ENCODE measurements around the gene LLCFC1. TPM values are rescaled to one million over a fixed set of nuclear protein-coding genes. Genes with fewer than 3 reads are reported as not detected.

LLCFC1 gene
- polyA plus RNA-seq, 2 donors = not detected

DNA sequence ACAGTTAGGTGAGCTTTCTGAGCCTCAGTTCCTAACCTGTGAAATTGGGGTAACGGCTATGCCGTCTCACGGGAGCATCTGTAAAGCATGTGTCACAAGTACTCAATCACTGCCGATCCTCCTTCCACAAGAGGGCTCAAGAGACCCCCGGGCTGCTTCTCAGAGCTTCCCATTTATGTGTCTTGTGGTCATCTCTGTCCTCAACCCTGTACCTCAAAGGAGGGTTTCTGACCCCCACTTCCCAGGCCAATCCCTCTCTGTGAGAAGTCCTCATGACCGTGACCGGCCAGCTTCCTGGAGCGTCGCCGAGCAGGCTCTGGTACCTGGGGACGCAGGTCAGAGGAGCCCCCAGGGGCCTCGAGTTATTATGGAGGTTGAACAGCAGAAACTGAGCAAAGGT, 5.2 kb upstream of the LLCFC1 start:
- H3K27ac ChIP-seq (ENCODE audit: low read depth in 2 of 2, low read length in 1 of 2) = no peak overlapping the region
- 80 to 85% methylated on average over 12 of the region's 12 CpGs for WGBS, 2 donors
- H3K4me3 ChIP-seq (ENCODE audit: low read depth in 1 of 2, low read length in 2 of 2) = no peak overlapping the region

DNA sequence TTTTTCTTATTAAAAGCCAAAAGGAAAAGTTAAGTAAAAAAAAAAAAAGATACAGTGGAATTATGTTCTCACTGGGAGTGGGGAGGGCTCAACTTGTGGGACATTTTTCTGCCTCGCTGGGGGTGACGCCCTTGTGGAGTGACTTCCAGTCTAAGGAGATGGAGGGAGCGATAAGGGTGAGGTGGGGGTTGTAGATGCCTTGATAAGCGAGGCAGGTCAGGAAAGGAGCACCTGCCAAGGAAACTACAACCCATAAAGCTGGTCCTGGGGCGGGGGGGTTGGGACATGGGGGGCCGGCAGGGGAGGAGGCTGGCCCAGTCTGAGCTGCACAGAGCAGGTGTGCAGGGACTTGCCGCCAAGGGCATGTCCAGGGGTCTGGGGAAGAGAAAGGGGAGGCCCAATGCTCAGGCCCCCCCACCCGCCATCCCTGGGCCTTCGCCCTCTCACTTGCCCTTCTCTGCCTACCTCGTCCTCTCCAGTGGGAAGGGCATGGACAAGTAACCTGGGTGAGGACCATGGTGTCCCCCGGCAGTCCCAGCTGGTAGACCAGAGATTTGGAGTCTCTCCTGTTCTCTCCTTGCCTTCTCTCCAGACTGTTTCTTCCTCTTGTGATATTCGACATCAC, 3.2 kb upstream of the LLCFC1 start:
- Histone ChIP-seq H3K27ac (ENCODE audit: low read depth in 2 of 2, low read length in 1 of 2) (no peak overlapping the region), H3K4me3 (ENCODE audit: low read depth in 1 of 2, low read length in 2 of 2) (no peak overlapping the region), H3K9me3 (ENCODE audit: control insufficient read depth in 2 of 2, insufficient read depth in 1 of 2, low read depth in 1 of 2, low read length in 1 of 2) (no peaks in the 10 kb centered on the region), H3K36me3 (ENCODE audit: control insufficient read depth in 2 of 2, insufficient read depth in 2 of 2, low read length in 1 of 2) (no peaks in the 10 kb centered on the region), H3K4me1 (ENCODE audit: control insufficient read depth in 2 of 2, insufficient read depth in 2 of 2, low read length in 1 of 2) (peaks cover 0 to 2% of the 10 kb centered on the region in 2 donors), H3K27me3 (ENCODE audit: control insufficient read depth in 1 of 2, insufficient read depth in 2 of 2, low read length in 2 of 2) (no peaks in the 10 kb centered on the region)
- WGBS, 2 donors = 89% methylated on average over 10 to 12 of the region's 12 CpGs

More for the DNA sequence above, 5.2 kb upstream of the LLCFC1 start:
- Histone ChIP-seq H3K27me3 (ENCODE audit: control insufficient read depth in 1 of 2, insufficient read depth in 2 of 2, low read length in 2 of 2) (no peaks in the 10 kb centered on the region), H3K4me1 (ENCODE audit: control insufficient read depth in 2 of 2, insufficient read depth in 2 of 2, low read length in 1 of 2) (no peaks in the 10 kb centered on the region), H3K9me3 (ENCODE audit: control insufficient read depth in 2 of 2, insufficient read depth in 1 of 2, low read depth in 1 of 2, low read length in 1 of 2) (no peaks in the 10 kb centered on the region), H3K36me3 (ENCODE audit: control insufficient read depth in 2 of 2, insufficient read depth in 2 of 2, low read length in 1 of 2) (no peaks in the 10 kb centered on the region)

DNA sequence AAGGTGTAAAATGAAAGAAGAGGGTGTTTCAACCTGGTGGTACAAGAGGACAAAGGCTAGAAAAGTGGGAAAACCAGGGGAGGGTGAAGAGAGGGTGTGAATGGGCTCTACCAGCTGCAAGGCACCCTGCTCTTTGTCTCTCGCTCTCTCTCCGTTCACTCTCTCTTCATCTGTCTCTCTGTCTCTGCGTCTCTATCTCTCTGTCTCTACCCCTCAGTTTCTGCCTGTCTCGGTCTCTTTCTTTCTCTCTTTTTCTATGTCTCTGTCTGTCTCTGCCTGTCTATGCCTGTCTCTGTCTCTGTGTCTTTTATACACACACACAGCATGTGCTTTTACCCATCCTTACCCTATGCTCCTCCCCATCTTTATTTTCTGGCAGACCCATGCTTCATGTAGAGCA, 673 bp upstream of the LLCFC1 start:
- Histone ChIP-seq H3K27ac (ENCODE audit: low read depth in 2 of 2, low read length in 1 of 2) (no peak overlapping the region), H3K27me3 (ENCODE audit: control insufficient read depth in 1 of 2, insufficient read depth in 2 of 2, low read length in 2 of 2) (no peaks in the 10 kb centered on the region), H3K36me3 (ENCODE audit: control insufficient read depth in 2 of 2, insufficient read depth in 2 of 2, low read length in 1 of 2) (no peaks in the 10 kb centered on the region), H3K4me1 (ENCODE audit: control insufficient read depth in 2 of 2, insufficient read depth in 2 of 2, low read length in 1 of 2) (peaks cover 3 to 12% of the 10 kb centered on the region in 2 donors), H3K9me3 (ENCODE audit: control insufficient read depth in 2 of 2, insufficient read depth in 1 of 2, low read depth in 1 of 2, low read length in 1 of 2) (no peaks in the 10 kb centered on the region), H3K4me3 (ENCODE audit: low read depth in 1 of 2, low read length in 2 of 2) (no peak overlapping the region)
- 95% methylated on average over 4 of the region's 4 CpGs for WGBS, 2 donors

DNA sequence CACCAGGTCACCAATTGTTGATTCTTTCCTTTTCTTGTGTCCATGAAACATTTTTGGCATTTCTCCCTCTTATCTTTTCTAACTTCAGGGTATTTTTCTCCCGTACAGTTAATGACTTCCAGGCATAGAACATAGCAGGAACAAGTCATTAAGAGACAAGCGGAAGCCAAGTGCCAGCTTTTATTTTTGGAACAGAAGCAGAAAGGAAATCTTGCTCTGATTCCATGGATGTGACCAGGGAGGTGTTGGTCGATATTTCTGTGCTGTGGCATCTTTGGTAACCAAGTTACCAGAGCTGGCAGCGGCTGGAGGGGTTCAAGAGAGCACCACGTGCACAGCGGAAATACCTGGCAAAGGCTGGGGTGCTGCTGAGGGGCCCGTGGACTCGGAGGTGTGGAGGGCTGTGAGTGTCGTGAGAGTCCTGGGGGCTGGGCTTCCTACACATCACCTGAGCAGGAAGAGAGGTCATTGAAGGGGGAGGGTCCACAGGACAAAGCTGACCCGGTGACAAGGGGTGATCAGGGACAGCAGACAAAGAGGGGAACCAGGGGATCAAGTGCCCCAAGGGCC, 1.8 kb downstream of the LLCFC1 start:
- Histone ChIP-seq H3K9me3 (ENCODE audit: control insufficient read depth in 2 of 2, insufficient read depth in 1 of 2, low read depth in 1 of 2, low read length in 1 of 2) (no peaks in the 10 kb centered on the region), H3K4me3 (ENCODE audit: low read depth in 1 of 2, low read length in 2 of 2) (no peak overlapping the region), H3K27me3 (ENCODE audit: control insufficient read depth in 1 of 2, insufficient read depth in 2 of 2, low read length in 2 of 2) (no peaks in the 10 kb centered on the region), H3K36me3 (ENCODE audit: control insufficient read depth in 2 of 2, insufficient read depth in 2 of 2, low read length in 1 of 2) (no peaks in the 10 kb centered on the region), H3K27ac (ENCODE audit: low read depth in 2 of 2, low read length in 1 of 2) (no peak overlapping the region), H3K4me1 (ENCODE audit: control insufficient read depth in 2 of 2, insufficient read depth in 2 of 2, low read length in 1 of 2) (peaks cover 4 to 20% of the 10 kb centered on the region in 2 donors)
- WGBS, 2 donors = 64 to 70% methylated on average over 10 of the region's 10 CpGs

DNA sequence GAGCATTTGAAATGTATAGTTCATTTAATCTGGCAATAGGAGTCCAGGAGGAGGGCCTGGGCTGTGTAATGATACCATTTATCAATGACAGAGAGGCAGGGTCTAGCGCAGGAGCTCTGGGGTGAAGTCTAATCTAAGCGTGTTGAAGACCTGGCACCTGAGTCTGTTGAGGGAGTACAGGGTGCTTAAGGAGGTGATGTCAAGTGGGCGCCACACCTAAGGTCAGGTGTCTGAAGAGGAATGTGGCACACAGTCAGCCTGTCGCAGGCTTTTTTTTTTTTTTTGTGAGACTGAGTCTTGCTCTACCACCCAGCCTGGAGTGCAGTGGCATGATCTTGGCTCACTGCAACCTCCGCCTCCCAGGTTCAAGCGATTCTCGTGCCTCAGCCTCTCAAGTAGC, 2.3 kb downstream of the LLCFC1 start:
- WGBS, 2 donors = 91 to 94% methylated on average over 7 of the region's 7 CpGs
- Histone ChIP-seq H3K4me3 (ENCODE audit: low read depth in 1 of 2, low read length in 2 of 2) (no peak overlapping the region), H3K36me3 (ENCODE audit: control insufficient read depth in 2 of 2, insufficient read depth in 2 of 2, low read length in 1 of 2) (no peaks in the 10 kb centered on the region)

DNA sequence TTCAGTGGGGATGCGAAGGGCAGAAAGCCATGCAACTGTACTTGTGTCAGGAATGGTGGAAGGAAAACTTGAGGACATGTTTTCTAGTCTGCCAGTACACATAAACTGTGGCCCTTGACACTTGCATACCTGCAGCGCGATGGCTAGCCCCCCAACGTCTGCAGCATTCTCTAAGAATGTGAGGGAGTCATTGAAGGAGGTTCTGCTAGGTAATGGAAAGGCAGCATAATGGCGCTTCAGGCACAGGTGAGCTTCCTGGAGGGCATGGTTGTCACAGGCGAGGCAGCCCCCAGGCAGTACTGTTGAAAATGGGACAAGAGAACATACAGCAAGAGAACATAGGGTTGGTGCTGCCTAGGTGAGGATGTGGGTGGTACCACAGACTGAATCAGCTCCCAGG, 3.5 kb downstream of the LLCFC1 start:
- Histone ChIP-seq H3K27me3 (ENCODE audit: control insufficient read depth in 1 of 2, insufficient read depth in 2 of 2, low read length in 2 of 2) (no peaks in the 10 kb centered on the region), H3K9me3 (ENCODE audit: control insufficient read depth in 2 of 2, insufficient read depth in 1 of 2, low read depth in 1 of 2, low read length in 1 of 2) (no peaks in the 10 kb centered on the region), H3K4me1 (ENCODE audit: control insufficient read depth in 2 of 2, insufficient read depth in 2 of 2, low read length in 1 of 2) (peaks cover 4 to 20% of the 10 kb centered on the region in 2 donors), H3K36me3 (ENCODE audit: control insufficient read depth in 2 of 2, insufficient read depth in 2 of 2, low read length in 1 of 2) (no peaks in the 10 kb centered on the region), H3K4me3 (ENCODE audit: low read depth in 1 of 2, low read length in 2 of 2) (no peak overlapping the region), H3K27ac (ENCODE audit: low read depth in 2 of 2, low read length in 1 of 2) (no peak overlapping the region)
- 89 to 90% methylated on average over 6 of the region's 6 CpGs for WGBS, 2 donors

More for the DNA sequence above, 2.3 kb downstream of the LLCFC1 start:
- Histone ChIP-seq H3K9me3 (ENCODE audit: control insufficient read depth in 2 of 2, insufficient read depth in 1 of 2, low read depth in 1 of 2, low read length in 1 of 2) (no peaks in the 10 kb centered on the region), H3K27ac (ENCODE audit: low read depth in 2 of 2, low read length in 1 of 2) (no peak overlapping the region), H3K27me3 (ENCODE audit: control insufficient read depth in 1 of 2, insufficient read depth in 2 of 2, low read length in 2 of 2) (no peaks in the 10 kb centered on the region), H3K4me1 (ENCODE audit: control insufficient read depth in 2 of 2, insufficient read depth in 2 of 2, low read length in 1 of 2) (peaks cover 4 to 20% of the 10 kb centered on the region in 2 donors)

DNA sequence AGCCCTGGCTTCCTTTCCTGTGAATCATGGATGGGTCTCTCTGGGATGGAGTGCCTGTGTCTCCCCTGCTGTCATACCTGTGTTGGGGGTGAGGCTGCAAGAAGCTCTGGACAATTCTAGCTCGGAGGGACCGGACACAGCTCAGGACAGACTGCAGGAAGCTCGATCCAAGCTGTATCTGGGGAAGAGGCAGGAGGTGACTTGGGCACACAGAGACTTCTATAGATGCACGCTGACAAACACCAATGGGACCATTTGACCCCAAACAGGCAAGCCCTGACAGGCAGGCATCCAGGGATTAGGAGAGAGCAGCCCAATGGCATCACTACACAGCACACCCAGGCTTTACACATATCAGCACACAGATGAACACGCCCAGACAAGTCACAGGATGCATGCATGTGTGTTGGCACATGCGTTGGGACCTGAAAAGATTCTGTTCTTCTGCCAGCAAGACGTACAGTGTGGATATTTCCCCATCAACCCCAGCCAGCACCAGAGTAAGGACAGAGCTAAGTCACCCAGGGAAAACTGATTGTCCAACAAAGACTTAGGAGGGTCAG, 4.5 kb downstream of the LLCFC1 start:
- Histone ChIP-seq H3K4me3 (ENCODE audit: low read depth in 1 of 2, low read length in 2 of 2) (no peak overlapping the region), H3K36me3 (ENCODE audit: control insufficient read depth in 2 of 2, insufficient read depth in 2 of 2, low read length in 1 of 2) (no peaks in the 10 kb centered on the region), H3K9me3 (ENCODE audit: control insufficient read depth in 2 of 2, insufficient read depth in 1 of 2, low read depth in 1 of 2, low read length in 1 of 2) (no peaks in the 10 kb centered on the region), H3K27ac (ENCODE audit: low read depth in 2 of 2, low read length in 1 of 2) (peak overlapping the region; percentile 71 to 73), H3K4me1 (ENCODE audit: control insufficient read depth in 2 of 2, insufficient read depth in 2 of 2, low read length in 1 of 2) (peaks cover 4 to 20% of the 10 kb centered on the region in 2 donors), H3K27me3 (ENCODE audit: control insufficient read depth in 1 of 2, insufficient read depth in 2 of 2, low read length in 2 of 2) (no peaks in the 10 kb centered on the region)
- WGBS, 2 donors = 55 to 59% methylated on average over 7 of the region's 7 CpGs

DNA sequence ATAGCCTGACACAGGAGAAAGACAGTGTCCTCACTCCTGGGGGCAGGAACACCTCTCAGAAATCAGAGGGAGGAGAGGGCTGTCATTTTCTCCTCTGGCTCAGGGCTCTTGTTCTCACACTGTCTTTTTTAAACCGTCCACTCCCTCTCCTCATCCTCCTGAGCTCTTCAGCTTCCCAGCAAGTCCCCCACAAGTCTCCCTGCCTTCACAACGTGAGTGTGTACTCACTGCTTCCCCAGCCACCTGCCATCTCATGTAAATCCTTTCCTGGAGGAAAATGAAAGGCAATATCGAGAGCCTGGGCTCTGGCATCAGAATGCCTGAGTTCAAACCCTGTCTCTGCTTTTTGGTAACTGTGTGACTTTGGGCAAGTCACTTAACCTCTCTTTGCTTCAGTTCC, 5.7 kb downstream of the LLCFC1 start:
- H3K9me3 ChIP-seq (ENCODE audit: control insufficient read depth in 2 of 2, insufficient read depth in 1 of 2, low read depth in 1 of 2, low read length in 1 of 2) = no peaks in the 10 kb centered on the region
- H3K27me3 ChIP-seq (ENCODE audit: control insufficient read depth in 1 of 2, insufficient read depth in 2 of 2, low read length in 2 of 2) = no peaks in the 10 kb centered on the region
- H3K4me3 ChIP-seq (ENCODE audit: low read depth in 1 of 2, low read length in 2 of 2) = no peak overlapping the region
- no peak overlapping the region for H3K27ac ChIP-seq (ENCODE audit: low read depth in 2 of 2, low read length in 1 of 2)
- H3K4me1 ChIP-seq (ENCODE audit: control insufficient read depth in 2 of 2, insufficient read depth in 2 of 2, low read length in 1 of 2) = peaks cover 4 to 18% of the 10 kb centered on the region in 2 donors
- no peaks in the 10 kb centered on the region for H3K36me3 ChIP-seq (ENCODE audit: control insufficient read depth in 2 of 2, insufficient read depth in 2 of 2, low read length in 1 of 2)
- WGBS, 2 donors = 55 to 62% methylated on average over 3 of the region's 3 CpGs

DNA sequence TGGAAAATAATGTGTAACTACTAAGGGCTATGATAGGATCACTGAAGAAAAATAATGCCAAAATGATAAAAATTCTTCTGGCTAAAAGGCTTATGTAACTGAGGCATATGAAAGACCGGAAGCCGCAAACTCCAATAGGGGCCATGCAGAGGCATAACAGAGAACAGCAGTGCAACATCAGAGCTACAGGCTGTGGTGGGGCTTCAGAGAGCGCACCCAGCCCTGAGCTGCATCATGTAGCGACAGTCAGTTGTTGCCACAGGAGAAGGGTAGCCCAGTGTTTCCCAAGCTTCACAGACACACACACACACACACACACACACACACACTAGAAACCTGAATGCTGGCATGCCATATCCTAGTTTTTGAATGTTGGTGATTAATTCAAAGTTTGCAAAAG, 9.3 kb downstream of the LLCFC1 start:
- Histone ChIP-seq H3K27me3 (ENCODE audit: control insufficient read depth in 1 of 2, insufficient read depth in 2 of 2, low read length in 2 of 2) (no peaks in the 10 kb centered on the region), H3K4me3 (ENCODE audit: low read depth in 1 of 2, low read length in 2 of 2) (no peak overlapping the region), H3K27ac (ENCODE audit: low read depth in 2 of 2, low read length in 1 of 2) (no peak overlapping the region), H3K4me1 (ENCODE audit: control insufficient read depth in 2 of 2, insufficient read depth in 2 of 2, low read length in 1 of 2) (peaks cover 2 to 8% of the 10 kb centered on the region in 2 donors), H3K36me3 (ENCODE audit: control insufficient read depth in 2 of 2, insufficient read depth in 2 of 2, low read length in 1 of 2) (no peaks in the 10 kb centered on the region), H3K9me3 (ENCODE audit: control insufficient read depth in 2 of 2, insufficient read depth in 1 of 2, low read depth in 1 of 2, low read length in 1 of 2) (no peaks in the 10 kb centered on the region)
- WGBS, 2 donors = 93 to 97% methylated on average over 4 of the region's 4 CpGs

DNA sequence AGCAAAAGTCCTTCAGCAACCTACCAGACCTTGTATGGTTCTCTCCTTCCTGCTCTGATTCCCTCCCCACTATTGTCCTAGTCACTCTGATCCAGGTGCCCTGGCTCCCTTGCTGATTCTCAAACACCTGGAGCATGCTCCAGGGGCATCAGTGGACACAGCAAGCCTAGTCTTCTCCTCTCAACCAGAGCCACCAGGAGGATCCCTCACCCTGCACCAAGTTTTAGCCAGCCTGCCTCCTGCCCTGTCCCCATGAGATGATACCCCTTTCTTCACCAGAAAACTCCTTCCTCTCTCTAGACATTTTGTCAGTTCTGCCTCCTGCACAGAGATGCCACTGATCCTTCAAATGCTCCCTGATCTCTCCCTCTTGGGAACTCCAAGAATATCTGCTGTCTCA, 11.0 kb downstream of the LLCFC1 start:
- H3K36me3 ChIP-seq (ENCODE audit: control insufficient read depth in 2 of 2, insufficient read depth in 2 of 2, low read length in 1 of 2) = no peaks in the 10 kb centered on the region
- no peaks in the 10 kb centered on the region for H3K4me1 ChIP-seq (ENCODE audit: control insufficient read depth in 2 of 2, insufficient read depth in 2 of 2, low read length in 1 of 2)
- H3K27me3 ChIP-seq (ENCODE audit: control insufficient read depth in 1 of 2, insufficient read depth in 2 of 2, low read length in 2 of 2) = no peaks in the 10 kb centered on the region
- no peak overlapping the region for H3K27ac ChIP-seq (ENCODE audit: low read depth in 2 of 2, low read length in 1 of 2)
- H3K4me3 ChIP-seq (ENCODE audit: low read depth in 1 of 2, low read length in 2 of 2) = no peak overlapping the region
- H3K9me3 ChIP-seq (ENCODE audit: control insufficient read depth in 2 of 2, insufficient read depth in 1 of 2, low read depth in 1 of 2, low read length in 1 of 2) = peaks cover 0 to 7% of the 10 kb centered on the region in 2 donors
